ENCODE measurements around the gene LDB2.

GRCh38 chr4:16931339-16932305 is 33.2 kb upstream of the LDB2 start:
- TF ChIP-seq LEF1 (IDR thresholded peaks at IDR 0.05; ENCODE audit: borderline replicate concordance) (no peak), SUZ12 (IDR thresholded peaks at IDR 0.05) (no peak), NFRKB (IDR thresholded peaks at IDR 0.05) (no peak), L3MBTL2 (conservative IDR thresholded peaks at IDR 0.05) (no peak), SP1 (IDR thresholded peaks at IDR 0.05) (no peak), FOXM1 (IDR thresholded peaks at IDR 0.05; ENCODE audit: borderline replicate concordance) (no peak), TARDBP (IDR thresholded peaks at IDR 0.05) (no peak), FOXA1 (IDR thresholded peaks at IDR 0.05) (no peak), ELF4 (IDR thresholded peaks at IDR 0.05) (no peak), CTBP1 (IDR thresholded peaks at IDR 0.05; ENCODE audit: borderline replicate concordance) (no peak), PKNOX1 (IDR thresholded peaks at IDR 0.05) (no peak), HDGF (IDR thresholded peaks at IDR 0.05; ENCODE audit: borderline replicate concordance) (no peak), BHLHE40 (IDR thresholded peaks at IDR 0.05; ENCODE audit: borderline replicate concordance) (no peak), ZNF384 (IDR thresholded peaks at IDR 0.05) (no peak)
